HEK293 (cell line): ENCODE measurements around the gene GBGT1.

Experiments used
- CTCF ChIA-PET: fragments of 350-600 bp; formaldehyde crosslinking; extraction: SDS; loops from one replicate; lab custom pipeline; 2021; ENCODE audit warnings: antibody characterized with exemption; lab: Yijun Ruan, JAX
- POLR2A ChIA-PET: fragments of 300-600 bp; formaldehyde crosslinking; extraction: SDS; loops from one replicate; lab custom pipeline; 2020; ENCODE audit warnings: antibody characterized with exemption, inconsistent platforms; lab: Yijun Ruan, JAX
- H3K27ac ChIP-seq: fragments of 200-500 bp; sonication (Bioruptor generic); 2 replicates; pipeline ENCODE4 v1.5.1; 2014; ENCODE audit warnings: low read depth, low read length, control low read depth, inconsistent platforms; ENCODE audit errors: extremely low read depth
- H3K36me3 ChIP-seq, 2 experiments: fragments of 200-500 bp in 1 of 2; sonication (Bioruptor generic) in 1 of 2; 1 replicate in 1 of 2; 2 replicates in 1 of 2; pipeline ENCODE4 v1.5.1; 2014 to 2017; ENCODE audit warnings: inconsistent platforms in 2 of 2, low read length in 2 of 2; ENCODE audit not compliant: control insufficient read depth in 2 of 2, insufficient read depth in 1 of 2
- H3K4me1 ChIP-seq: fragments of 200-500 bp; sonication (Bioruptor generic); 2 replicates; pipeline ENCODE4 v1.5.1; 2014; ENCODE audit warnings: mild to moderate bottlenecking, low read length, inconsistent platforms; ENCODE audit not compliant: control insufficient read depth, insufficient read depth
- H3K4me3 ChIP-seq: 2 replicates; pipeline ENCODE4 v1.5.1; 2011; ENCODE audit warnings: low read depth, mild to moderate bottlenecking, control low read depth, low read length, moderate library complexity
- H3K9me3 ChIP-seq: fragments of 200-500 bp; sonication (Bioruptor generic); 2 replicates; pipeline ENCODE4 v1.5.1; 2014; ENCODE audit warnings: low read depth, low read length, inconsistent platforms; ENCODE audit not compliant: control insufficient read depth, insufficient read depth
- ATF2 ChIP-seq: fragments of 450-650 bp; formaldehyde crosslinking; IDR thresholded peaks from 2 replicates; pipeline ENCODE4 v1.5.1; 2016; ENCODE audit warnings: missing biosample characterization, missing genetic modification characterization, low read depth
- CTCF ChIP-seq: fragments of 450-650 bp; formaldehyde crosslinking; IDR thresholded peaks from 2 replicates; pipeline ENCODE4 v1.5.1; 2016; ENCODE audit warnings: missing biosample characterization, missing genetic modification characterization
- HOXA7 ChIP-seq: sonication (generic); formaldehyde crosslinking; IDR thresholded peaks from 2 replicates; pipeline ENCODE4 v1.8.1; 2022; ENCODE audit warnings: missing genetic modification reagents, borderline replicate concordance
- TSHZ1 ChIP-seq: fragments of 450-650 bp; formaldehyde crosslinking; IDR thresholded peaks from 2 replicates; pipeline ENCODE4 v1.5.1; 2016; ENCODE audit warnings: missing biosample characterization, missing genetic modification characterization, borderline replicate concordance
- ZBTB17 ChIP-seq: fragments of 450-650 bp; formaldehyde crosslinking; IDR thresholded peaks from 2 replicates; pipeline ENCODE4 v1.5.1; 2016; ENCODE audit warnings: missing biosample characterization, missing genetic modification characterization
- ZFP69B ChIP-seq: fragments of 450-650 bp; formaldehyde crosslinking; IDR thresholded peaks from 2 replicates; pipeline ENCODE4 v1.5.1; 2016; ENCODE audit warnings: missing biosample characterization, missing genetic modification characterization
- ZNF114 ChIP-seq: fragments of 450-650 bp; formaldehyde crosslinking; IDR thresholded peaks from 2 replicates; pipeline ENCODE4 v1.5.0; 2017; ENCODE audit warnings: missing biosample characterization, missing genetic modification characterization
- ZNF132 ChIP-seq: fragments of 450-650 bp; formaldehyde crosslinking; IDR thresholded peaks from 2 replicates; pipeline ENCODE4 v1.5.1; 2017; ENCODE audit warnings: missing biosample characterization, missing genetic modification characterization, borderline replicate concordance
- ZNF214 ChIP-seq: fragments of 450-650 bp; formaldehyde crosslinking; IDR thresholded peaks from 2 replicates; pipeline ENCODE4 v1.5.1; 2017; ENCODE audit warnings: missing biosample characterization, mild to moderate bottlenecking, missing genetic modification characterization, borderline replicate concordance
- ZNF239 ChIP-seq: fragments of 450-650 bp; formaldehyde crosslinking; IDR thresholded peaks from 2 replicates; pipeline ENCODE4 v1.5.1; 2016; ENCODE audit warnings: missing biosample characterization, missing genetic modification characterization
- ZNF350 ChIP-seq: fragments of 450-650 bp; formaldehyde crosslinking; IDR thresholded peaks from 2 replicates; pipeline ENCODE4 v1.5.0; 2017; ENCODE audit warnings: missing biosample characterization, mild to moderate bottlenecking, missing genetic modification characterization
- ZNF362 ChIP-seq: fragments of 450-650 bp; formaldehyde crosslinking; IDR thresholded peaks from 2 replicates; pipeline ENCODE4 v1.5.1; 2016; ENCODE audit warnings: missing biosample characterization, missing genetic modification characterization
- ZNF37A ChIP-seq: fragments of 450-650 bp; IDR thresholded peaks from 2 replicates; pipeline ENCODE4 v1.5.1; 2018; ENCODE audit warnings: missing biosample characterization, missing genetic modification characterization
- ZNF449 ChIP-seq: fragments of 450-650 bp; formaldehyde crosslinking; IDR thresholded peaks from 2 replicates; pipeline ENCODE4 v1.5.1; 2017; ENCODE audit warnings: missing biosample characterization, mild to moderate bottlenecking, missing genetic modification characterization, moderate library complexity
- ZNF548 ChIP-seq: fragments of 450-650 bp; formaldehyde crosslinking; IDR thresholded peaks from 2 replicates; pipeline ENCODE4 v1.5.1; 2016; ENCODE audit warnings: missing biosample characterization, missing genetic modification characterization
- ZNF549 ChIP-seq: fragments of 450-650 bp; IDR thresholded peaks from 2 replicates; pipeline ENCODE4 v1.5.1; 2018; ENCODE audit warnings: missing biosample characterization, missing genetic modification characterization, mild to moderate bottlenecking, inconsistent platforms, moderate library complexity
- ZSCAN5A ChIP-seq: fragments of 450-650 bp; formaldehyde crosslinking; IDR thresholded peaks from 2 replicates; pipeline ENCODE4 v1.5.1; 2016; ENCODE audit warnings: missing biosample characterization, missing genetic modification characterization
- ZXDB ChIP-seq: fragments of 450-650 bp; formaldehyde crosslinking; IDR thresholded peaks from 2 replicates; pipeline ENCODE4 v1.5.1; 2016; ENCODE audit warnings: missing biosample characterization, missing genetic modification characterization

GBGT1 gene

GRCh38 chr9:133200631-133201030, 36.9 kb upstream of the GBGT1 start:
- ChIA-PET POLR2A (no interaction called here), CTCF (interaction anchor here (0.8 to 1.6 kb wide), 3 partner anchors 12 to 15 kb away, joined by 4 to 6 read pairs (median 4); no protein-coding TSS in a partner anchor)
- no peaks in the 10 kb centered on the region for H3K9me3 ChIP-seq
- no peak overlapping the region for H3K4me3 ChIP-seq
- H3K27ac ChIP-seq, result no peak overlapping the region
- no peaks in the 10 kb centered on the region for H3K36me3 ChIP-seq
- no peaks in the 10 kb centered on the region for H3K4me1 ChIP-seq
- TF ChIP-seq TSHZ1 (tag by site-specific recombination) (no peak), ZNF548 (tag by site-specific recombination) (no peak), ZBTB17 (tag by site-specific recombination) (no peak), ZSCAN5A (tag by site-specific recombination) (no peak), ZNF214 (tag by site-specific recombination) (no peak), ZNF362 (no peak), HOXA7 (CRISPR knock-in tag) (no peak), ZNF239 (tag by site-specific recombination) (no peak), ZNF549 (tag by site-specific recombination) (no peak), ZFP69B (tag by site-specific recombination) (no peak), ZNF350 (tag by site-specific recombination) (no peak), ZNF132 (tag by site-specific recombination) (no peak), ATF2 (tag by site-specific recombination) (no peak), ZNF114 (tag by site-specific recombination) (no peak), ZXDB (tag by site-specific recombination) (no peak), CTCF (tag by site-specific recombination) (no peak), ZNF449 (tag by site-specific recombination) (no peak), ZNF37A (no peak)
